ENCODE data around the gene C1QTNF9B.
"Not testable (repeated sequence)": the region's sequence is repeated elsewhere in the genome, so short reads cannot be mapped to it uniquely, and the experiment has no call there.

C1QTNF9B gene

GRCh38 chr13:23897452-23897919, at the start of gene C1QTNF9B:
Gene C1QTNF9B, minus strand, starts transcription at chr13:23897502.
- DNase-seq = not testable (repeated sequence)

GRCh38 chr13:23946900-23947299, 49.6 kb upstream of the C1QTNF9B start:
- no peak for DNase-seq

- no peak for DNase-seq
These were observed 48.8 kb upstream of the C1QTNF9B start for GRCh38 chr13:23946067-23946466.

- no peak for DNase-seq
These were observed 48.3 kb upstream of the C1QTNF9B start for GRCh38 chr13:23945612-23946011.

GRCh38 chr13:23941211-23941610, 43.9 kb upstream of the C1QTNF9B start:
- DNase-seq = no peak

- DNase-seq = not testable (repeated sequence)
These were observed 42.4 kb upstream of the C1QTNF9B start for GRCh38 chr13:23939666-23940065.

- no peak for DNase-seq
These were observed 37.2 kb upstream of the C1QTNF9B start for GRCh38 chr13:23934520-23934919.

- DNase-seq = no peak
These were observed 31.7 kb upstream of the C1QTNF9B start for GRCh38 chr13:23928985-23929384.

- no peak for DNase-seq
These were observed 25.7 kb upstream of the C1QTNF9B start for GRCh38 chr13:23923031-23923430.

- no peak for DNase-seq
These were observed 25.0 kb upstream of the C1QTNF9B start for GRCh38 chr13:23922005-23922932.

GRCh38 chr13:23921451-23921888, 24.2 kb upstream of the C1QTNF9B start:
- peak; percentile 51 for DNase-seq

GRCh38 chr13:23919006-23919405, 21.7 kb upstream of the C1QTNF9B start:
- DNase-seq = no peak

- DNase-seq = no peak
These were observed 20.9 kb upstream of the C1QTNF9B start for GRCh38 chr13:23918208-23918607.

GRCh38 chr13:23915308-23915707, 18.0 kb upstream of the C1QTNF9B start:
- peak; percentile 2 for DNase-seq

GRCh38 chr13:23912469-23912868, 15.2 kb upstream of the C1QTNF9B start:
- no peak for DNase-seq

- no peak for DNase-seq
These were observed 12.3 kb upstream of the C1QTNF9B start for GRCh38 chr13:23909606-23910005.

- DNase-seq = no peak
These were observed 8.5 kb upstream of the C1QTNF9B start for GRCh38 chr13:23905766-23906165.

GRCh38 chr13:23903906-23904280, 6.6 kb upstream of the C1QTNF9B start:
- DNase-seq = no peak

- DNase-seq = no peak
These were observed 5.9 kb upstream of the C1QTNF9B start for GRCh38 chr13:23902975-23903905.

GRCh38 chr13:23901365-23901764, 4.1 kb upstream of the C1QTNF9B start:
- no peak for DNase-seq

GRCh38 chr13:23899555-23899954, 2.3 kb upstream of the C1QTNF9B start:
- peak; percentile 66 for DNase-seq

- no peak for DNase-seq
These were observed 799 bp upstream of the C1QTNF9B start for GRCh38 chr13:23898101-23898500.

GRCh38 chr13:23894746-23895145, 2.6 kb downstream of the C1QTNF9B start:
- not testable (repeated sequence) for DNase-seq
